Right lobe of liver (tissue), 4 donors: ENCODE results near the gene LRP11.

Experiments
- POLR2A ChIP-seq: fragments of 450-650 bp; IDR thresholded peaks from one replicate; pipeline ENCODE4 v1.6.1; 2017; ENCODE audit warnings: antibody characterized with exemption, mild to moderate bottlenecking
- TF ChIP-seq, protein P1 (sequence below), 4 donors: fragments of 200-600 bp in 3 of 4; fragments of 450-650 bp in 1 of 4; IDR thresholded peaks; one replicate each; pipeline versions ENCODE4 v1.5.1 to v1.8.0; 2016 to 2022; ENCODE audit warnings: antibody characterized with exemption in 4 of 4, mild to moderate bottlenecking in 2 of 4
- donor health status: DM: no; HTN: no; CAD: no.
- donor health status: DM: no; HTN: no; CAD: no.
- donor health status: DM: no; HTN: yes; CAD: no.

- TF ChIP-seq POLR2A, result no peak
- TF ChIP-seq, protein P1, sequence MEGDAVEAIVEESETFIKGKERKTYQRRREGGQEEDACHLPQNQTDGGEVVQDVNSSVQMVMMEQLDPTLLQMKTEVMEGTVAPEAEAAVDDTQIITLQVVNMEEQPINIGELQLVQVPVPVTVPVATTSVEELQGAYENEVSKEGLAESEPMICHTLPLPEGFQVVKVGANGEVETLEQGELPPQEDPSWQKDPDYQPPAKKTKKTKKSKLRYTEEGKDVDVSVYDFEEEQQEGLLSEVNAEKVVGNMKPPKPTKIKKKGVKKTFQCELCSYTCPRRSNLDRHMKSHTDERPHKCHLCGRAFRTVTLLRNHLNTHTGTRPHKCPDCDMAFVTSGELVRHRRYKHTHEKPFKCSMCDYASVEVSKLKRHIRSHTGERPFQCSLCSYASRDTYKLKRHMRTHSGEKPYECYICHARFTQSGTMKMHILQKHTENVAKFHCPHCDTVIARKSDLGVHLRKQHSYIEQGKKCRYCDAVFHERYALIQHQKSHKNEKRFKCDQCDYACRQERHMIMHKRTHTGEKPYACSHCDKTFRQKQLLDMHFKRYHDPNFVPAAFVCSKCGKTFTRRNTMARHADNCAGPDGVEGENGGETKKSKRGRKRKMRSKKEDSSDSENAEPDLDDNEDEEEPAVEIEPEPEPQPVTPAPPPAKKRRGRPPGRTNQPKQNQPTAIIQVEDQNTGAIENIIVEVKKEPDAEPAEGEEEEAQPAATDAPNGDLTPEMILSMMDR (IDR thresholded peaks at IDR 0.05), result no peak
Observed at GRCh38 chr6:149889326-149889725, 25.2 kb upstream of the LRP11 start.
